ENCODE data around the gene NLGN1.

The NLGN1 gene

GRCh38 chr3:174268061-174268460 lies 870.5 kb downstream of the NLGN1 start:
- TF ChIP-seq POLR2A (IDR thresholded peaks at IDR 0.05; ENCODE audit: extremely low read depth, insufficient read length) = no peak
- no peak for DNase-seq (ENCODE audit: low read depth)
- H3K4me3 ChIP-seq (ENCODE audit: low read depth, low read length) = no peak overlapping the region

GRCh38 chr3:174268586-174268985 lies 871.0 kb downstream of the NLGN1 start:
- no peak for TF ChIP-seq POLR2A (IDR thresholded peaks at IDR 0.05; ENCODE audit: extremely low read depth, insufficient read length)
- no peak for DNase-seq (ENCODE audit: low read depth)
- H3K4me3 ChIP-seq (ENCODE audit: low read depth, low read length) = no peak overlapping the region

GRCh38 chr3:174270841-174271240 lies 873.3 kb downstream of the NLGN1 start:
- DNase-seq (ENCODE audit: low read depth) = no peak
- no peak for TF ChIP-seq MAX (IDR thresholded peaks at IDR 0.05; ENCODE audit: low read depth, low read length)
- no peak for TF ChIP-seq MYC (IDR thresholded peaks at IDR 0.05; ENCODE audit: low read depth, low read length)
- TF ChIP-seq POLR2A (IDR thresholded peaks at IDR 0.05; ENCODE audit: extremely low read depth, insufficient read length) = no peak
- TF ChIP-seq CTCF (IDR thresholded peaks at IDR 0.05; ENCODE audit: low read depth, low read length) = no peak
- no peak overlapping the region for H3K4me3 ChIP-seq (ENCODE audit: low read depth, low read length)

GRCh38 chr3:174275336-174275735 lies 877.8 kb downstream of the NLGN1 start:
- TF ChIP-seq POLR2A (IDR thresholded peaks at IDR 0.05; ENCODE audit: extremely low read depth, insufficient read length) = no peak
- TF ChIP-seq MAX (IDR thresholded peaks at IDR 0.05; ENCODE audit: low read depth, low read length) = no peak
- no peak for TF ChIP-seq CTCF (IDR thresholded peaks at IDR 0.05; ENCODE audit: low read depth, low read length)
- no peak for TF ChIP-seq MYC (IDR thresholded peaks at IDR 0.05; ENCODE audit: low read depth, low read length)
- DNase-seq (ENCODE audit: low read depth) = no peak
- no peak overlapping the region for H3K4me3 ChIP-seq (ENCODE audit: low read depth, low read length)

- DNase-seq (ENCODE audit: low read depth) = no peak
- H3K4me3 ChIP-seq (ENCODE audit: low read depth, low read length) = no peak overlapping the region
- no peak for TF ChIP-seq MAX (IDR thresholded peaks at IDR 0.05; ENCODE audit: low read depth, low read length)
These were observed 879.3 kb downstream of the NLGN1 start for GRCh38 chr3:174276826-174277225.

GRCh38 chr3:174278094-174278493 lies 880.5 kb downstream of the NLGN1 start:
- TF ChIP-seq CTCF (IDR thresholded peaks at IDR 0.05; ENCODE audit: low read depth, low read length) (no peak), POLR2A (IDR thresholded peaks at IDR 0.05; ENCODE audit: extremely low read depth, insufficient read length) (no peak), MAX (IDR thresholded peaks at IDR 0.05; ENCODE audit: low read depth, low read length) (no peak), MYC (IDR thresholded peaks at IDR 0.05; ENCODE audit: low read depth, low read length) (no peak)
- no peak for DNase-seq (ENCODE audit: low read depth)
- no peak overlapping the region for H3K4me3 ChIP-seq (ENCODE audit: low read depth, low read length)

- H3K4me3 ChIP-seq (ENCODE audit: low read depth, low read length) = no peak overlapping the region
- DNase-seq (ENCODE audit: low read depth) = no peak
- no peak for TF ChIP-seq MAX (IDR thresholded peaks at IDR 0.05; ENCODE audit: low read depth, low read length)
- no peak for TF ChIP-seq CTCF (IDR thresholded peaks at IDR 0.05; ENCODE audit: low read depth, low read length)
- no peak for TF ChIP-seq POLR2A (IDR thresholded peaks at IDR 0.05; ENCODE audit: extremely low read depth, insufficient read length)
These were observed 882.6 kb downstream of the NLGN1 start for GRCh38 chr3:174280186-174280585.

All from NB4 (cell line).